ENCODE data around the gene TFAP2D. TPM values are rescaled to one million over a fixed set of nuclear protein-coding genes. Genes with fewer than 3 reads are reported as not detected.

TFAP2D gene
- total RNA-seq, 1 experiment from 2014 or later, result not detected

DNA sequence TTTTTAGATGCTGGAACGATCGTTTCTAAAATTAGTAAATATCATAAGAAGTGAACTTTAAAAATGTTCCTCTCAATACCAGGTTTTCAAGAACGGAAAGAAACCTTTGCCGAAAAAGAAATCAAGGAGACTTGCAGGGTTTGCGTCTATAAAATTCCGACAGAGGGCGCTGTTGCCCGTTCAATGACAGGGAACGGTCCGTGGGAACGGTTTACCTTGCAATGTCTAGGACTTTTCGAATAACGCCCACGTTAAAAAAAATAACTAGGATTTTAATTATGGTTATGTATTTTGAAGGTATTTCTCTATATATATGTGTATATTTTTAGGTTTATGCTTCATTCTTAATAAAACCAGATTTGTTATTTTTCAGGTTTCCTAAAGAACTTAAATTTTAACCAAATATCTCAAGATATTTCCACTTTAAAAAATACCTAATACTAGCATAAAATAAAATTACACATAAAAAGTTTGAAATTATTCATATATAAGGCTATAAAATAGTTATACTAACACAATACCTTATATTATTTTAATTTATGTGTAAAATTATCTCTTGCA, 102.9 kb downstream of the TFAP2D start:
- in situ Hi-C loops (cut with HindIII; ENCODE audit: low sequenced_read_pairs), result no loop called here
- peak; percentile 58 for DNase-seq (ENCODE audit: low spot score)

GRCh38 chr6:50816947-50817645, 103.8 kb downstream of the TFAP2D start:
- in situ Hi-C loops (cut with HindIII; ENCODE audit: low sequenced_read_pairs), result no loop called here
- no peak for DNase-seq (ENCODE audit: low spot score)

DNA sequence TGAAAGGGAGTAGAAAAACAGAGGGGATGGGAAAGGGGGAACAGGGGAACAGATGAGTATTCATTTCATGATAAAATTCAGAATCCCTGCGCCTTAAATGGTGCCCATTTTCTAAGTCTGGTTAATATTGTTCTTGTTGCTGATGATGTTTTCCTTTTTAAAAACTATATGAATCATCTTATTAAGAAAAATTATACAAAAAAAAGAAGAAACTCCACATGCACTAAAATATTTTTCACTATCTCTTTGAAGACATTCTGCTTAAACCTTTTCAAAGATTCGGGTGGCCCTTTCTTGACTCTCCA, 104.3 kb downstream of the TFAP2D start:
- in situ Hi-C loops (cut with HindIII; ENCODE audit: low sequenced_read_pairs), result no loop called here
- DNase-seq (ENCODE audit: low spot score), result no peak

GRCh38 chr6:50818020-50818419, 104.7 kb downstream of the TFAP2D start:
- DNase-seq (ENCODE audit: low spot score), result no peak
- in situ Hi-C loops (cut with HindIII; ENCODE audit: low sequenced_read_pairs), result no loop called here

GRCh38 chr6:50818673-50819072, 105.3 kb downstream of the TFAP2D start, which contains the start of gene TFAP2B:
Gene TFAP2B (plus strand): TSS chr6:50818871. CDS start chr6:50818892, 21 bp downstream.
- in situ Hi-C loops (cut with HindIII; ENCODE audit: low sequenced_read_pairs), result no loop called here
- no peak for DNase-seq (ENCODE audit: low spot score)

- in situ Hi-C loops (cut with HindIII; ENCODE audit: low sequenced_read_pairs), result no loop called here
- DNase-seq (ENCODE audit: low spot score), result no peak
Observed at GRCh38 chr6:50819466-50819903, 106.2 kb downstream of the TFAP2D start.

- DNase-seq (ENCODE audit: low spot score), result no peak
- in situ Hi-C loops (cut with HindIII; ENCODE audit: low sequenced_read_pairs), result no loop called here
Observed at GRCh38 chr6:50819904-50820868, 106.9 kb downstream of the TFAP2D start.

DNA sequence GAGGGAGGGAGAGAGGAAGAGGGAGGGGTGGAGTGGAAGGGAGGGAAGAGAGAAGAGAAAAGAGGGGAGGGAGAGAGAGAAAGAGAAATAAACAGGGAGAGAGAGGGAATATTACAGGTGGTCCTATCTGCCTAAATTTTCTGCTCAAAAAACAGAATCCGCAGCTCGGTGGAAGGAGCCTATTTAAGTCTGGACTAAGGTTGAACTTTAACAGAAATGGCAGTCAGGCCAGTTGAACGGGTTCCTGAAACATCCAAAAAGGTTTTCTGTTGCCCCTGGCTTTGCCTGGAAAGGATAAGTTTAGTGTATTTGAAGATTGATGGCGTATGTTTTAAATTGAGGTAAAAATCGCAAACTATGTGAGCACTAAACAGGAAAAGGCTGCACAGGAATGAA, 107.5 kb downstream of the TFAP2D start:
- in situ Hi-C loops (cut with HindIII; ENCODE audit: low sequenced_read_pairs), result no loop called here

GRCh38 chr6:50821441-50822077, 108.2 kb downstream of the TFAP2D start:
- DNase-seq (ENCODE audit: low spot score), result no peak
- in situ Hi-C loops (cut with HindIII; ENCODE audit: low sequenced_read_pairs), result no loop called here

More for the DNA sequence above, 107.5 kb downstream of the TFAP2D start:
- no peak for DNase-seq (ENCODE audit: low spot score)

GRCh38 chr6:50822078-50822476, 108.8 kb downstream of the TFAP2D start:
- in situ Hi-C loops (cut with HindIII; ENCODE audit: low sequenced_read_pairs), result no loop called here
- no peak for DNase-seq (ENCODE audit: low spot score)

Other genes with a start within 250 kb of the TFAP2D start
- gene TFAP2B, start 105.3 kb downstream of the TFAP2D start, total RNA-seq (2014; rRNA removed; shearing (Covaris generic)), result not detected in 2 replicates